ENCODE data around the gene PAMR1.

Gene PAMR1

GRCh38 chr11:35545391-35546003 is 20.1 kb upstream of the PAMR1 start:
- Histone ChIP-seq H3K9me3 (no peaks in the 10 kb centered on the region), H3K4me3 (no peak overlapping the region), H3K36me3 (no peaks in the 10 kb centered on the region), H3K27me3 (no peaks in the 10 kb centered on the region), H3K27ac (no peak overlapping the region), H3K9ac (no peak overlapping the region), H3K4me2 (no peak overlapping the region), H3K4me1 (peaks cover 28% of the 10 kb centered on the region), H4K20me1 (no peaks in the 10 kb centered on the region)
- no peak for TF ChIP-seq Cebpa-rat (IDR thresholded peaks at IDR 0.05)

- TF ChIP-seq Cebpa-rat (IDR thresholded peaks at IDR 0.05): no peak
- Histone ChIP-seq H3K27me3 (no peaks in the 10 kb centered on the region), H3K4me3 (no peak overlapping the region), H3K9ac (no peak overlapping the region), H3K4me1 (peaks cover 11% of the 10 kb centered on the region), H3K36me3 (no peaks in the 10 kb centered on the region), H3K9me3 (no peaks in the 10 kb centered on the region), H3K4me2 (no peak overlapping the region), H4K20me1 (no peaks in the 10 kb centered on the region), H3K27ac (no peak overlapping the region)
Measured at GRCh38 chr11:35543481-35543880, 18.1 kb upstream of the PAMR1 start.

GRCh38 chr11:35541621-35542375 is 16.4 kb upstream of the PAMR1 start:
- no peaks in the 10 kb centered on the region for H3K27me3 ChIP-seq
- no peak overlapping the region for H3K4me2 ChIP-seq
- H3K4me3 ChIP-seq: no peak overlapping the region
- H3K9ac ChIP-seq: no peak overlapping the region
- no peak overlapping the region for H3K27ac ChIP-seq
- H4K20me1 ChIP-seq: no peaks in the 10 kb centered on the region
- TF ChIP-seq Cebpa-rat (IDR thresholded peaks at IDR 0.05): no peak
- no peaks in the 10 kb centered on the region for H3K36me3 ChIP-seq
- no peaks in the 10 kb centered on the region for H3K9me3 ChIP-seq
- peaks cover 11% of the 10 kb centered on the region for H3K4me1 ChIP-seq

- TF ChIP-seq Cebpa-rat (IDR thresholded peaks at IDR 0.05): no peak
- H3K9me3 ChIP-seq: no peaks in the 10 kb centered on the region
- H3K4me1 ChIP-seq: no peaks in the 10 kb centered on the region
- no peaks in the 10 kb centered on the region for H4K20me1 ChIP-seq
- H3K9ac ChIP-seq: no peak overlapping the region
- H3K4me3 ChIP-seq: no peak overlapping the region
- H3K27ac ChIP-seq: no peak overlapping the region
- H3K36me3 ChIP-seq: no peaks in the 10 kb centered on the region
- no peaks in the 10 kb centered on the region for H3K27me3 ChIP-seq
- no peak overlapping the region for H3K4me2 ChIP-seq
Measured at GRCh38 chr11:35540526-35540925, 15.1 kb upstream of the PAMR1 start.

- H3K4me3 ChIP-seq: no peak overlapping the region
- no peaks in the 10 kb centered on the region for H3K4me1 ChIP-seq
- H3K27ac ChIP-seq: no peak overlapping the region
- H3K4me2 ChIP-seq: no peak overlapping the region
- no peaks in the 10 kb centered on the region for H3K9me3 ChIP-seq
- no peak for TF ChIP-seq Cebpa-rat (IDR thresholded peaks at IDR 0.05)
- H3K27me3 ChIP-seq: no peaks in the 10 kb centered on the region
- H3K9ac ChIP-seq: no peak overlapping the region
- no peaks in the 10 kb centered on the region for H3K36me3 ChIP-seq
- no peaks in the 10 kb centered on the region for H4K20me1 ChIP-seq
Measured at GRCh38 chr11:35539781-35540281, 14.4 kb upstream of the PAMR1 start.

GRCh38 chr11:35539256-35539655 is 13.8 kb upstream of the PAMR1 start:
- no peak overlapping the region for H3K4me3 ChIP-seq
- no peak overlapping the region for H3K27ac ChIP-seq
- H3K4me1 ChIP-seq: no peaks in the 10 kb centered on the region
- no peaks in the 10 kb centered on the region for H3K9me3 ChIP-seq
- H3K4me2 ChIP-seq: no peak overlapping the region
- H3K36me3 ChIP-seq: no peaks in the 10 kb centered on the region
- H3K27me3 ChIP-seq: no peaks in the 10 kb centered on the region
- H4K20me1 ChIP-seq: no peaks in the 10 kb centered on the region
- no peak overlapping the region for H3K9ac ChIP-seq
- TF ChIP-seq Cebpa-rat (IDR thresholded peaks at IDR 0.05): no peak

GRCh38 chr11:35536470-35536869 is 11.1 kb upstream of the PAMR1 start:
- H3K27ac ChIP-seq: no peak overlapping the region
- H3K4me3 ChIP-seq: no peak overlapping the region
- no peaks in the 10 kb centered on the region for H3K27me3 ChIP-seq
- no peaks in the 10 kb centered on the region for H3K9me3 ChIP-seq
- H3K36me3 ChIP-seq: no peaks in the 10 kb centered on the region
- H3K9ac ChIP-seq: no peak overlapping the region
- 0 out of 2 replicates have a peak, but pooled peaks cover under 1% of the 10 kb centered on the region for H3K4me1 ChIP-seq
- TF ChIP-seq Cebpa-rat (IDR thresholded peaks at IDR 0.05): no peak
- no peak overlapping the region for H3K4me2 ChIP-seq
- no peaks in the 10 kb centered on the region for H4K20me1 ChIP-seq

GRCh38 chr11:35531246-35531645 is 5.8 kb upstream of the PAMR1 start:
- TF ChIP-seq Cebpa-rat (IDR thresholded peaks at IDR 0.05): no peak
- Histone ChIP-seq H3K4me1 (0 out of 2 replicates have a peak, but pooled peaks cover 3% of the 10 kb centered on the region), H3K27me3 (peaks cover 10% of the 10 kb centered on the region; the same call in 1 of the 2 replicates), H3K4me2 (no peak overlapping the region), H3K36me3 (no peaks in the 10 kb centered on the region), H3K4me3 (no peak overlapping the region), H3K9ac (no peak overlapping the region), H3K9me3 (no peaks in the 10 kb centered on the region), H3K27ac (no peak overlapping the region), H4K20me1 (no peaks in the 10 kb centered on the region)

- no peak overlapping the region for H3K4me3 ChIP-seq
- no peak for TF ChIP-seq Cebpa-rat (IDR thresholded peaks at IDR 0.05)
- no peaks in the 10 kb centered on the region for H4K20me1 ChIP-seq
- 0 out of 2 replicates have a peak, but pooled peaks cover 3% of the 10 kb centered on the region for H3K4me1 ChIP-seq
- H3K9me3 ChIP-seq: peaks cover 9% of the 10 kb centered on the region; the same call in 1 of the 2 replicates
- no peak overlapping the region for H3K27ac ChIP-seq
- no peaks in the 10 kb centered on the region for H3K36me3 ChIP-seq
- H3K9ac ChIP-seq: no peak overlapping the region
- H3K27me3 ChIP-seq: peaks cover 22% of the 10 kb centered on the region
- H3K4me2 ChIP-seq: no peak overlapping the region
Measured at GRCh38 chr11:35529971-35530495, 4.6 kb upstream of the PAMR1 start.

GRCh38 chr11:35526370-35526792 is 965 bp upstream of the PAMR1 start:
- TF ChIP-seq Cebpa-rat (IDR thresholded peaks at IDR 0.05): no peak
- no peak overlapping the region for H3K9ac ChIP-seq
- no peak overlapping the region for H3K4me2 ChIP-seq
- 0 out of 2 replicates have a peak, but pooled peaks cover 2% of the 10 kb centered on the region for H3K4me1 ChIP-seq
- peaks cover 12% of the 10 kb centered on the region; the same call in 1 of the 2 replicates for H3K9me3 ChIP-seq
- no peak overlapping the region for H3K27ac ChIP-seq
- H3K27me3 ChIP-seq: peaks cover 31% of the 10 kb centered on the region
- no peaks in the 10 kb centered on the region for H4K20me1 ChIP-seq
- no peak overlapping the region for H3K4me3 ChIP-seq
- no peaks in the 10 kb centered on the region for H3K36me3 ChIP-seq

Data from BLaER1 (cell line).